Smooth muscle cell (in vitro differentiated cells): ENCODE measurements around the gene H3-3A. TPM values are rescaled to one million over a fixed set of nuclear protein-coding genes. Genes with fewer than 3 reads are reported as not detected.

Experiments used
- DNase-seq: peaks from one replicate; lab custom pipeline; 2025; ENCODE audit not compliant: unreplicated experiment; lab: John Stamatoyannopoulos, UW
- H2AFZ ChIP-seq: fragments of 200-600 bp; sonication (generic); 2 replicates; pipeline ENCODE4 v1.6.0; 2016; ENCODE audit warnings: antibody characterized with exemption, low read depth, mild to moderate bottlenecking
- H3F3A ChIP-seq: fragments of 200-600 bp; sonication (generic); 2 replicates; pipeline ENCODE4 v1.6.0; 2017; ENCODE audit warnings: antibody characterized with exemption, low read depth
- H3K27ac ChIP-seq: fragments of 200-600 bp; sonication (generic); 2 replicates; pipeline ENCODE4 v1.5.1; 2016; ENCODE audit warnings: low read depth, mild to moderate bottlenecking
- H3K27me3 ChIP-seq: fragments of 200-600 bp; sonication (generic); 2 replicates; pipeline ENCODE4 v1.6.1; 2016; ENCODE audit warnings: low read depth, mild to moderate bottlenecking
- H3K36me3 ChIP-seq: fragments of 200-600 bp; sonication (generic); 2 replicates; pipeline ENCODE4 v1.5.1; 2016; ENCODE audit warnings: low read depth
- H3K4me1 ChIP-seq: fragments of 200-600 bp; sonication (generic); 2 replicates; pipeline ENCODE4 v1.5.1; 2016; ENCODE audit warnings: low read depth
- H3K4me2 ChIP-seq: fragments of 200-600 bp; sonication (generic); 2 replicates; pipeline ENCODE4 v1.6.0; 2016; ENCODE audit warnings: mild to moderate bottlenecking
- H3K4me3 ChIP-seq: fragments of 200-600 bp; sonication (generic); 2 replicates; pipeline ENCODE4 v1.5.1; 2016; ENCODE audit warnings: mild to moderate bottlenecking
- H3K79me2 ChIP-seq: fragments of 200-600 bp; sonication (generic); 2 replicates; pipeline ENCODE4 v1.6.0; 2016; ENCODE audit warnings: low read depth, mild to moderate bottlenecking
- H3K9ac ChIP-seq: fragments of 200-600 bp; sonication (generic); 2 replicates; pipeline ENCODE4 v1.6.0; 2016; ENCODE audit warnings: low read depth
- H3K9me3 ChIP-seq: fragments of 200-600 bp; sonication (generic); replicated peaks from 2 replicates; pipeline ENCODE4 v1.5.1; 2016; ENCODE audit warnings: low read depth
- H4K20me1 ChIP-seq: fragments of 200-600 bp; sonication (generic); 2 replicates; pipeline ENCODE4 v1.6.0; 2016; ENCODE audit warnings: low read depth
- WGBS: methylation state at CpG from one replicate; pipeline ENCODE4 v1.1.7; 2016; ENCODE audit warnings: low lambda C conversion rate; 5-methylcytosine and 5-hydroxymethylcytosine counted together
- polyA plus RNA-seq: library from polyadenylated mRNA; unstranded; fragments of >200 nt; fragmentation: Nextera tagmentation; extraction: Ambion mirVana; gene quantifications from 2 replicates; pipeline ENCODE4 v1.2.1, GENCODE V29; 2016
- total RNA-seq: library from RNA; depleted of rRNA; stranded (reverse); fragments of >200 nt; gene quantifications from 2 replicates; pipeline ENCODE4 v1.2.3, GENCODE V29; 2014
- TF ChIP-seq, protein P1 (sequence below): fragments of 200-600 bp; sonication (generic); IDR thresholded peaks from 2 replicates; pipeline ENCODE4 v1.5.1; 2017; ENCODE audit warnings: borderline replicate concordance, mild to moderate bottlenecking, antibody characterized with exemption; ENCODE audit not compliant: insufficient read depth, poor library complexity, severe bottlenecking

H3-3A gene
- total and polyA plus RNA-seq, 2 experiments from 2014 or later = 430 to 459 TPM

DNA sequence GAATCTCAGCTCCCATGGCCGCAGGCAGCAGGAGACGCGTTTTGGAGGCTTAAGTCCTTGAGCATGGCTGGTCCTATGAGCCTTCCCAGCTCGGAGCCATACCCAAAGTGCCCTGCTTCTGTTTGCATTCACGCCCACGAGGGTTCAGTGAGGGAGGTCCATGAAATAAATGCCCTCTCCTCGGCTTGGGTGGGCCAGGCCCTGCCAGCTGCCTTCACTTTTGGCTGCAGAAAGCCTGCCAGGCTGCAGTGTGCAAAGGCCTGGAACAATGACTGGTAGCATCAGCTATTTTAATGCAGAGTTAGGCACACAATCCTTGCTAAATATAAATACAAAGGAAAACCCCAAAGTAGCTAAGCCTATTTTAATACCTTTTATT, 49.4 kb downstream of the H3-3A start:
- Histone ChIP-seq H2AFZ (no peak overlapping the region), H4K20me1 (no peaks in the 10 kb centered on the region), H3K9ac (no peak overlapping the region), H3K36me3 (no peaks in the 10 kb centered on the region), H3K4me1 (peaks cover 32% of the 10 kb centered on the region), H3K27me3 (no peaks in the 10 kb centered on the region), H3F3A (peaks cover 12% of the 10 kb centered on the region), H3K27ac (no peak overlapping the region), H3K4me3 (no peak overlapping the region), H3K79me2 (no peaks in the 10 kb centered on the region), H3K9me3 (no peaks in the 10 kb centered on the region), H3K4me2 (no peak overlapping the region)
- no peak for DNase-seq
- 62% methylated on average over 7 of the region's 7 CpGs for WGBS
- TF ChIP-seq, protein P1, sequence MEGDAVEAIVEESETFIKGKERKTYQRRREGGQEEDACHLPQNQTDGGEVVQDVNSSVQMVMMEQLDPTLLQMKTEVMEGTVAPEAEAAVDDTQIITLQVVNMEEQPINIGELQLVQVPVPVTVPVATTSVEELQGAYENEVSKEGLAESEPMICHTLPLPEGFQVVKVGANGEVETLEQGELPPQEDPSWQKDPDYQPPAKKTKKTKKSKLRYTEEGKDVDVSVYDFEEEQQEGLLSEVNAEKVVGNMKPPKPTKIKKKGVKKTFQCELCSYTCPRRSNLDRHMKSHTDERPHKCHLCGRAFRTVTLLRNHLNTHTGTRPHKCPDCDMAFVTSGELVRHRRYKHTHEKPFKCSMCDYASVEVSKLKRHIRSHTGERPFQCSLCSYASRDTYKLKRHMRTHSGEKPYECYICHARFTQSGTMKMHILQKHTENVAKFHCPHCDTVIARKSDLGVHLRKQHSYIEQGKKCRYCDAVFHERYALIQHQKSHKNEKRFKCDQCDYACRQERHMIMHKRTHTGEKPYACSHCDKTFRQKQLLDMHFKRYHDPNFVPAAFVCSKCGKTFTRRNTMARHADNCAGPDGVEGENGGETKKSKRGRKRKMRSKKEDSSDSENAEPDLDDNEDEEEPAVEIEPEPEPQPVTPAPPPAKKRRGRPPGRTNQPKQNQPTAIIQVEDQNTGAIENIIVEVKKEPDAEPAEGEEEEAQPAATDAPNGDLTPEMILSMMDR = no peak

DNA sequence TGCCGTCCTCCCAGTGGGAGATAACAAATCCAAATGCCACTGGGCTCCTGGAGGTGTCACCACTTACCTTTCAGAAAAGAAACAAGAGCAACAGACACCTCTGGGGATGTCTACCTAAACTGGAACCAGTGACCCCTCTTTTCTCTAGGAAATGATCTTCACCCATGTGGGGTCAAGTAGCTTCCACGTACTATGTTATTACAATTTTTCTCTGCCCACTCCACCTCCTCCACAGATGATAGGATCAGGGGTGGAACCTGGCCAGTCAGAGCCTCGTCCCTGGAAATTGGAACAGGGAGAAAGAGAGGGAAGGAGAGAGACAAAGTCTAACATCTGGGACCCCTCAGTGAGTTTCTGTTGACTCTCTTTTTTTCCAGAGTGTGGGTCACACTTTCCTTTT, 50.1 kb downstream of the H3-3A start:
- DNase-seq = no peak
- Histone ChIP-seq H3F3A (peaks cover 12% of the 10 kb centered on the region), H3K36me3 (no peaks in the 10 kb centered on the region), H3K9me3 (no peaks in the 10 kb centered on the region), H3K27me3 (no peaks in the 10 kb centered on the region), H4K20me1 (no peaks in the 10 kb centered on the region), H2AFZ (no peak overlapping the region), H3K9ac (no peak overlapping the region), H3K4me2 (no peak overlapping the region), H3K79me2 (no peaks in the 10 kb centered on the region), H3K4me1 (peaks cover 28% of the 10 kb centered on the region), H3K27ac (no peak overlapping the region), H3K4me3 (no peak overlapping the region)
- TF ChIP-seq, protein P1 = no peak
- WGBS = 92% methylated on average over 3 of the region's 3 CpGs

DNA sequence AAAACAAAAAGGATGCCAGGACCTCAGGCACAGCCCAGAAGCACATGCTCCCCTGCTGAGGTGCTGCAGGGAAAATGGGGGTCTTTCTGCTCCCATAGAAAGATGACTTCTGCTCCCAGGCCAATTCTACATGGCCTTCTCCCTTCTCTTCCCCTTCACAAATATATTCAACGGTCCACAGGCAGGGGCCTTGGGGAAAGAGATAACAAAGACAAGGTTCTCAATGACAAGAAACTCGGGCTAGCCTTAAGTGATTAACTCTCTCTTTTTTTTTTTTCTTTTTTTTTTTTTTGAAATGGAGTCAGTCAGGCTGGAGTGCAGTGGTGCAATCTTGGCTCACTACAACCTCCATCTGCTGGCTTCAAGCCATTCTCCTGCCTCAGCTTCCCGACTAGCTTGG, 54.2 kb downstream of the H3-3A start:
- WGBS = 89% methylated on average over 3 of the region's 3 CpGs
- no peaks in the 10 kb centered on the region for H3K27me3 ChIP-seq
- H3K9ac ChIP-seq = no peak overlapping the region
- H3K27ac ChIP-seq = no peak overlapping the region
- H4K20me1 ChIP-seq = no peaks in the 10 kb centered on the region
- no peak overlapping the region for H3K4me2 ChIP-seq
- H3K4me1 ChIP-seq = peaks cover 6% of the 10 kb centered on the region
- no peaks in the 10 kb centered on the region for H3K36me3 ChIP-seq
- H3K4me3 ChIP-seq = no peak overlapping the region
- H2AFZ ChIP-seq = no peak overlapping the region
- H3K79me2 ChIP-seq = no peaks in the 10 kb centered on the region
- DNase-seq = no peak
- H3F3A ChIP-seq = no peaks in the 10 kb centered on the region
- H3K9me3 ChIP-seq = no peaks in the 10 kb centered on the region
- TF ChIP-seq, protein P1 = no peak

DNA sequence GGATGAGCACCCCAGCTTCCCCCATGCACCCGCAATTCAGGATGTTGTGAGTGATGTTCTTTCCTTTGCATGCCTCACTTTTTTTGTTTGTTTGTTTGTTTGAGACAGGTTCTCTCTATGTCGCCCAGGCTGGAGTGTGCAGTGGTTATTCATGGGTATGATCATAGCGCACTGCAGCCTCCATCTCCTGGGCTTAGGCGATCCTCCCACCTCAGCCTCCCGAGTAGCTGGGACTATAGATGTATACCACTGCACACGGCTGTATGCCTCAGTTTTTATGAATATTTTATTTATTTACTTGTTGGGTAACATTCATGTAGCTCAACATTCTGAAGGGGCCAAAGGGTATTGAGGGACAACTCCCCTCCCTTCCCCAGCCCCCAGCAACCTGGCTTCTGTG, 54.8 kb downstream of the H3-3A start:
- no peaks in the 10 kb centered on the region for H3F3A ChIP-seq

More for the DNA sequence above, 54.8 kb downstream of the H3-3A start:
- no peak overlapping the region for H3K27ac ChIP-seq
- H3K9me3 ChIP-seq = no peaks in the 10 kb centered on the region
- peaks cover under 1% of the 10 kb centered on the region for H3K4me1 ChIP-seq
- TF ChIP-seq, protein P1 = no peak
- H2AFZ ChIP-seq = no peak overlapping the region
- no peak overlapping the region for H3K4me2 ChIP-seq
- H3K4me3 ChIP-seq = no peak overlapping the region
- no peaks in the 10 kb centered on the region for H4K20me1 ChIP-seq
- no peaks in the 10 kb centered on the region for H3K79me2 ChIP-seq
- no peaks in the 10 kb centered on the region for H3K27me3 ChIP-seq
- no peak overlapping the region for H3K9ac ChIP-seq
- no peaks in the 10 kb centered on the region for H3K36me3 ChIP-seq
- 96% methylated on average over 6 of the region's 6 CpGs for WGBS
- no peak for DNase-seq
